B cell (primary cell): ENCODE results near the gene SMIM20.

Experiments used
- CTCF ChIP-seq: fragments of 200-600 bp; IDR thresholded peaks from one replicate; pipeline ENCODE4 v1.8.0; 2022; ENCODE audit warnings: antibody characterized with exemption, mild to moderate bottlenecking
- EZH2 ChIP-seq: IDR thresholded peaks from 2 replicates; pipeline ENCODE4 v1.6.1; 2012; ENCODE audit warnings: borderline replicate concordance, low read depth, mild to moderate bottlenecking, moderate library complexity, low read length; ENCODE audit not compliant: insufficient read depth, poor library complexity, severe bottlenecking

DNA sequence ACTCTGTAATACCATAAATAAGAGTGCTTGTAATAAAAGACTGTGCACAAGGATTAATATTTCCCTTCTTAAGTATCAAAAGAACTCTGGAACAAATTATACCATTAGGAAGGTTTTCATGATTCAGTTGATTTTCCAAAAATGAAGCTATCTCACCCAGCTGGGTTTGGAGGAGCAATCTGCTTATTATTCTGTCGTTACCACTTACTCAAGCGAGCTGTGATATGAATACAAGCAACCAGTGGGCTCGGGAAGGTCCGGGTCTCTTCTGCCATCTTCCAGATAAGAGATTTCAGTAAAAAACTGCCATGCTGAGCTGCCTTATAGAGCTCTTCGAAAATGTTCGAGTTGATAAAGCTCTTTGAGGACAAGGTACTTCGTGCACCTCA is 15.3 kb downstream of the SMIM20 start:
- TF ChIP-seq CTCF: no peak
- TF ChIP-seq EZH2: no peak
